ENCODE measurements around the gene GUCA2A.

GUCA2A gene

GRCh38 chr1:42128964-42129363, 35.6 kb downstream of the GUCA2A start:
- no peak for TF ChIP-seq CTCF (conservative IDR thresholded peaks at IDR 0.05; ENCODE audit: control insufficient read depth, insufficient read depth, low read depth, low read length)
- DNase-seq (ENCODE audit: low read depth) = no peak

GRCh38 chr1:42128499-42128898, 36.0 kb downstream of the GUCA2A start:
- TF ChIP-seq CTCF (conservative IDR thresholded peaks at IDR 0.05; ENCODE audit: control insufficient read depth, insufficient read depth, low read depth, low read length) = no peak
- DNase-seq (ENCODE audit: low read depth) = no peak
- no peak overlapping the region for H3K4me3 ChIP-seq (ENCODE audit: control insufficient read depth, low read depth, low read length)

More at GRCh38 chr1:42128964-42129363, 35.6 kb downstream of the GUCA2A start:
- H3K4me3 ChIP-seq (ENCODE audit: control insufficient read depth, low read depth, low read length) = no peak overlapping the region

- TF ChIP-seq CTCF (conservative IDR thresholded peaks at IDR 0.05; ENCODE audit: control insufficient read depth, insufficient read depth, low read depth, low read length) = no peak
- no peak for DNase-seq (ENCODE audit: low read depth)
Observed at GRCh38 chr1:42127767-42128166, 36.8 kb downstream of the GUCA2A start.

GRCh38 chr1:42125552-42125951, 39.0 kb downstream of the GUCA2A start:
- no peak for DNase-seq (ENCODE audit: low read depth)
- H3K4me3 ChIP-seq (ENCODE audit: control insufficient read depth, low read depth, low read length) = no peak overlapping the region
- TF ChIP-seq CTCF (conservative IDR thresholded peaks at IDR 0.05; ENCODE audit: control insufficient read depth, insufficient read depth, low read depth, low read length) = no peak

More at GRCh38 chr1:42127767-42128166, 36.8 kb downstream of the GUCA2A start:
- H3K4me3 ChIP-seq (ENCODE audit: control insufficient read depth, low read depth, low read length) = no peak overlapping the region

GRCh38 chr1:42122408-42122807, 42.1 kb downstream of the GUCA2A start:
- no peak for DNase-seq (ENCODE audit: low read depth)
- TF ChIP-seq CTCF (conservative IDR thresholded peaks at IDR 0.05; ENCODE audit: control insufficient read depth, insufficient read depth, low read depth, low read length) = no peak
- no peak overlapping the region for H3K4me3 ChIP-seq (ENCODE audit: control insufficient read depth, low read depth, low read length)

GRCh38 chr1:42118125-42118524, 46.4 kb downstream of the GUCA2A start:
- no peak overlapping the region for H3K4me3 ChIP-seq (ENCODE audit: control insufficient read depth, low read depth, low read length)
- no peak for DNase-seq (ENCODE audit: low read depth)
- TF ChIP-seq CTCF (conservative IDR thresholded peaks at IDR 0.05; ENCODE audit: control insufficient read depth, insufficient read depth, low read depth, low read length) = no peak

- H3K4me3 ChIP-seq (ENCODE audit: control insufficient read depth, low read depth, low read length) = no peak overlapping the region
- TF ChIP-seq CTCF (conservative IDR thresholded peaks at IDR 0.05; ENCODE audit: control insufficient read depth, insufficient read depth, low read depth, low read length) = no peak
- DNase-seq (ENCODE audit: low read depth) = no peak
Observed at GRCh38 chr1:42117214-42117613, 47.3 kb downstream of the GUCA2A start.
